IMR-90 (cell line): Measurements from ENCODE around the gene SMG1. TPM values are rescaled to one million over a fixed set of nuclear protein-coding genes. Genes with fewer than 3 reads are reported as not detected.

ENCODE experiments used
- ATAC-seq: fragments of 200-7000 bp; cut with Tn5 transposase; 2 replicates; pipeline ENCODE4 v1.9.1; 2020; ENCODE audit warnings: low read depth, mild to moderate bottlenecking, moderate library complexity
- BruUV-seq: library from RNA; stranded (reverse); fragments of 400-500 nt; replicated peaks from 2 replicates; lab custom pipeline; 2021; lab: Mats Ljungman, UMichigan
- CTCF ChIA-PET: fragments of 300-600 bp; formaldehyde crosslinking; extraction: SDS; loops from one replicate; lab custom pipeline; 2021; ENCODE audit warnings: antibody characterized with exemption; lab: Yijun Ruan, JAX
- POLR2A ChIA-PET: fragments of 300-600 bp; sonication (Branson Sonifier 250); formaldehyde crosslinking; loops from one replicate; lab custom pipeline; 2022; ENCODE audit warnings: antibody characterized with exemption; ENCODE audit not compliant: unreplicated experiment; lab: Charles Lee
- DNase-seq: peaks from one replicate; pipeline ENCODE4 v3.0.0; 2013
- H2AFZ ChIP-seq: replicated peaks from 2 replicates; pipeline ENCODE3; 2013; ENCODE audit warnings: low read length, mild to moderate bottlenecking; ENCODE audit not compliant: poor library complexity
- H2AK5ac ChIP-seq: 2 replicates; pipeline ENCODE4 v1.6.1; 2013; ENCODE audit warnings: low read depth, low read length, inconsistent platforms
- H2AK9ac ChIP-seq: replicated peaks from 2 replicates; pipeline ENCODE3; 2013; ENCODE audit warnings: mild to moderate bottlenecking, low read depth, low read length, moderate library complexity; ENCODE audit not compliant: poor library complexity
- H2BK120ac ChIP-seq: 2 replicates; pipeline ENCODE4 v1.6.1; 2013; ENCODE audit warnings: low read depth, low read length, inconsistent platforms
- H2BK15ac ChIP-seq: 3 replicates; pipeline ENCODE4 v1.6.1; 2013; ENCODE audit warnings: low read depth, low read length, inconsistent platforms
- H2BK20ac ChIP-seq: 2 replicates; pipeline ENCODE4 v1.6.1; 2013; ENCODE audit warnings: low read depth, mild to moderate bottlenecking, inconsistent platforms, low read length, moderate library complexity
- H2BK5ac ChIP-seq: 2 replicates; pipeline ENCODE4 v1.6.1; 2013; ENCODE audit warnings: mild to moderate bottlenecking, low read depth, low read length, inconsistent platforms; ENCODE audit not compliant: poor library complexity, severe bottlenecking
- H3K14ac ChIP-seq: replicated peaks from 2 replicates; pipeline ENCODE4 v1.6.1; 2013; ENCODE audit warnings: low read depth, low read length, inconsistent platforms
- H3K18ac ChIP-seq: 2 replicates; pipeline ENCODE4 v1.6.1; 2013; ENCODE audit warnings: low read depth, low read length, control low read depth
- H3K23ac ChIP-seq: 2 replicates; pipeline ENCODE4 v1.6.1; 2013; ENCODE audit warnings: low read depth, low read length, inconsistent platforms
- H3K27ac ChIP-seq: 2 replicates; pipeline ENCODE4 v1.5.1; 2013; ENCODE audit warnings: mild to moderate bottlenecking, control low read depth, low read length; ENCODE audit not compliant: insufficient read depth
- H3K27me3 ChIP-seq: 2 replicates; pipeline ENCODE4 v1.6.1; 2013; ENCODE audit warnings: low read length; ENCODE audit not compliant: control insufficient read depth, insufficient read depth
- H3K36me3 ChIP-seq: 2 replicates; pipeline ENCODE4 v1.6.1; 2013; ENCODE audit warnings: low read length, mixed read lengths; ENCODE audit not compliant: control insufficient read depth, insufficient read depth
- H3K4ac ChIP-seq: 2 replicates; pipeline ENCODE4 v1.6.1; 2013; ENCODE audit warnings: low read depth, low read length, inconsistent platforms
- H3K4me1 ChIP-seq: 2 replicates; pipeline ENCODE4 v1.6.1; 2013; ENCODE audit warnings: low read length, mixed read lengths; ENCODE audit not compliant: control insufficient read depth, insufficient read depth
- H3K4me2 ChIP-seq: 2 replicates; pipeline ENCODE4 v1.6.1; 2013; ENCODE audit warnings: low read depth, mild to moderate bottlenecking, control low read depth, low read length, moderate library complexity
- H3K4me3 ChIP-seq: 2 replicates; pipeline ENCODE4 v1.5.1; 2013; ENCODE audit warnings: low read depth, mild to moderate bottlenecking, control low read depth, low read length, moderate library complexity; ENCODE audit not compliant: insufficient read depth
- H3K56ac ChIP-seq: 2 replicates; pipeline ENCODE4 v1.6.1; 2013; ENCODE audit warnings: low read length, inconsistent platforms; ENCODE audit not compliant: insufficient read depth; ENCODE audit errors: extremely low read depth
- H3K79me1 ChIP-seq, 2 experiments: 2 replicates each; pipeline ENCODE4 v1.6.1; 2013; ENCODE audit warnings: low read length in 2 of 2, inconsistent platforms in 1 of 2, low read depth in 1 of 2
- H3K9ac ChIP-seq: 2 replicates; pipeline ENCODE4 v1.6.1; 2013; ENCODE audit warnings: low read depth, low read length, control low read depth
- H3K9me1 ChIP-seq: 2 replicates; pipeline ENCODE4 v1.6.1; 2013; ENCODE audit warnings: low read length, inconsistent platforms; ENCODE audit not compliant: insufficient read depth
- H3K9me3 ChIP-seq: 2 replicates; pipeline ENCODE4 v1.6.1; 2013; ENCODE audit warnings: low read length; ENCODE audit not compliant: control insufficient read depth, insufficient read depth
- H4K20me1 ChIP-seq: 2 replicates; pipeline ENCODE4 v1.6.1; 2013; ENCODE audit warnings: low read length, inconsistent platforms; ENCODE audit not compliant: insufficient read depth
- H4K5ac ChIP-seq: 2 replicates; pipeline ENCODE4 v1.6.1; 2013; ENCODE audit warnings: mild to moderate bottlenecking, low read depth, low read length, control low read depth
- H4K8ac ChIP-seq, 2 experiments: 2 replicates each; pipeline ENCODE4 v1.6.1; 2013; ENCODE audit warnings: low read depth in 2 of 2, low read length in 2 of 2, control low read depth in 1 of 2, inconsistent platforms in 1 of 2
- H4K91ac ChIP-seq: 2 replicates; pipeline ENCODE4 v1.6.1; 2013; ENCODE audit warnings: low read depth, low read length, inconsistent platforms; ENCODE audit not compliant: insufficient read depth
- CHD1 ChIP-seq: IDR thresholded peaks from 2 replicates; pipeline ENCODE4 v1.6.1; 2012; ENCODE audit warnings: low read depth, low read length, improper control_type of control experiment
- CTCF ChIP-seq: conservative IDR thresholded peaks from 2 replicates; pipeline ENCODE4 v1.5.1; 2012; ENCODE audit warnings: mild to moderate bottlenecking, low read depth, low read length, improper control_type of control experiment
- ELK1 ChIP-seq: fragments of 150-350 bp; IDR thresholded peaks from 2 replicates; pipeline ENCODE4 v1.6.1; 2016; ENCODE audit warnings: low read depth, mild to moderate bottlenecking, low read length, moderate library complexity, borderline replicate concordance
- MXI1 ChIP-seq: IDR thresholded peaks from 2 replicates; pipeline ENCODE4 v1.6.1; 2012; ENCODE audit warnings: low read depth, mild to moderate bottlenecking, low read length, moderate library complexity, borderline replicate concordance
- POLR2A ChIP-seq: IDR thresholded peaks from 2 replicates; pipeline ENCODE4 v1.6.1; 2012; ENCODE audit warnings: mild to moderate bottlenecking, low read depth, low read length
- SMC3 ChIP-seq: fragments of 150-350 bp; IDR thresholded peaks from 2 replicates; pipeline ENCODE4 v1.6.1; 2016; ENCODE audit warnings: low read depth, mild to moderate bottlenecking, antibody characterized with exemption, low read length, moderate library complexity
- WGBS, 2 experiments: methylation state at CpG; one replicate each; pipeline versions ENCODE4 v1.1.5 to v1.1.7; 2013; ENCODE audit warnings: missing lambda C conversion rate in 2 of 2; ENCODE audit not compliant: insufficient read length in 1 of 2; ENCODE audit errors: extremely low coverage in 2 of 2; 5-methylcytosine and 5-hydroxymethylcytosine counted together
- dilution Hi-C: fragments of 300-500 bp; cut with HindIII; formaldehyde crosslinking; loops from one replicate; pipeline ENCODE4 v1.14.3; 2018; ENCODE audit warnings: low sequenced_read_pairs; ENCODE audit not compliant: unreplicated experiment
- in situ Hi-C: fragments of 300-500 bp; cut with MboI; formaldehyde crosslinking; loops from 3 replicates; pipeline ENCODE4 v1.14.3; 2019; ENCODE audit warnings: low sequenced_read_pairs, inconsistent platforms, mixed read lengths
- intact Hi-C: fragments of 100-400 bp; cut with micrococcal nuclease; formaldehyde crosslinking; loops from 2 replicates; pipeline ENCODE4 v1.10.0; 2022
- polyA plus RNA-seq, 3 experiments: library from polyadenylated mRNA; depleted of rRNA; stranded (reverse); fragments of >200 nt; gene quantifications; 2 replicates each; pipeline ENCODE4 v1.2.3, GENCODE V29; 2012; ENCODE audit warnings: low replicate concordance in 1 of 3
- total RNA-seq: library from RNA; depleted of rRNA; stranded (reverse); fragments of >200 nt; gene quantifications from 2 replicates; pipeline ENCODE4 v1.2.3, GENCODE V29; 2012

Gene SMG1
- total and polyA plus RNA-seq, 2 of the 4 experiments (the other 2 are of a cell fraction): 13.4 to 53.8 TPM

- intact Hi-C loops (no loop called here), dilution Hi-C loops (no loop called here), in situ Hi-C loops (no loop called here)
- Histone ChIP-seq H2BK15ac (no peak overlapping the region), H3K27me3 (no peaks in the 10 kb centered on the region), H4K5ac (no peak overlapping the region), H3K27ac (no peak overlapping the region), H2BK120ac (no peak overlapping the region), H3K4me1 (no peaks in the 10 kb centered on the region), H2BK20ac (no peak overlapping the region), H2AK5ac (no peak overlapping the region), H3K9me3 (no peaks in the 10 kb centered on the region), H3K18ac (no peak overlapping the region), H4K91ac (no peak overlapping the region), H2AFZ (no peak overlapping the region), H2AK9ac (no peak overlapping the region), H4K8ac (no peak overlapping the region), H3K9me1 (no peaks in the 10 kb centered on the region; the same call in 1 of the 2 replicates), H3K4ac (no peak overlapping the region), H3K4me3 (no peak overlapping the region), H3K23ac (no peak overlapping the region), H3K36me3 (peaks cover 57% of the 10 kb centered on the region), H3K79me1 (peaks cover 5 to 6% of the 10 kb centered on the region in 2 experiments; a peak in 2 of 4 replicates), H3K9ac (no peak overlapping the region), H3K14ac (no peak overlapping the region), H2BK5ac (no peak overlapping the region), H3K4me2 (no peak overlapping the region), H4K20me1 (no peaks in the 10 kb centered on the region), H3K56ac (no peak overlapping the region)
- no TSS peak for BruUV-seq
- ChIA-PET CTCF (no interaction called here), POLR2A (no interaction called here)
- no peak for ATAC-seq
- no peak for TF ChIP-seq CHD1
- no peak for TF ChIP-seq CTCF
- TF ChIP-seq ELK1: no peak
- no peak for TF ChIP-seq MXI1
- no peak for TF ChIP-seq SMC3
- no peak for TF ChIP-seq POLR2A
- no peak for DNase-seq
- WGBS, 2 experiments: no CpG with 5 or more reads among the region's 4 CpGs
These were observed 91.3 kb downstream of the SMG1 start for GRCh38 chr16:18834864-18835263.
